Bronchial epithelial cell (primary cell): Measurements from ENCODE around the gene TMEM271. TPM values are rescaled to one million over a fixed set of nuclear protein-coding genes. Genes with fewer than 3 reads are reported as not detected.

Experiments used
- DNase-seq: peaks from one replicate; pipeline ENCODE4 v3.0.0-alpha.2; 2010; ENCODE audit warnings: low read depth
- FAIRE-seq: peaks from 2 replicates; lab custom pipeline; 2011; peaks lifted over from hg19 to GRCh38; lab: Jason Lieb, UNC
- H3K27me3 ChIP-seq: 2 replicates; pipeline ENCODE4 v1.5.1; 2011; ENCODE audit warnings: low read length; ENCODE audit not compliant: control insufficient read depth, insufficient read depth
- H3K36me3 ChIP-seq: 2 replicates; pipeline ENCODE4 v1.5.1; 2011; ENCODE audit warnings: low read length; ENCODE audit not compliant: control insufficient read depth, insufficient read depth
- H3K4me3 ChIP-seq: 2 replicates; pipeline ENCODE4 v1.5.1; 2011; ENCODE audit warnings: mild to moderate bottlenecking, low read depth, low read length, control low read depth
- total RNA-seq: library from RNA; depleted of rRNA; stranded (reverse); fragments of >200 nt; gene quantifications from 2 replicates; pipeline ENCODE4 v1.2.1, GENCODE V29; 2014
- TF ChIP-seq, protein P1 (sequence below): IDR thresholded peaks from 2 replicates; pipeline ENCODE4 v1.5.1; 2011; ENCODE audit warnings: mild to moderate bottlenecking, moderate library complexity, low read length, control low read depth, inconsistent platforms; ENCODE audit not compliant: insufficient read depth, severe bottlenecking

The TMEM271 gene
- total RNA-seq, 1 donor from 2014 or later: not detected

DNA sequence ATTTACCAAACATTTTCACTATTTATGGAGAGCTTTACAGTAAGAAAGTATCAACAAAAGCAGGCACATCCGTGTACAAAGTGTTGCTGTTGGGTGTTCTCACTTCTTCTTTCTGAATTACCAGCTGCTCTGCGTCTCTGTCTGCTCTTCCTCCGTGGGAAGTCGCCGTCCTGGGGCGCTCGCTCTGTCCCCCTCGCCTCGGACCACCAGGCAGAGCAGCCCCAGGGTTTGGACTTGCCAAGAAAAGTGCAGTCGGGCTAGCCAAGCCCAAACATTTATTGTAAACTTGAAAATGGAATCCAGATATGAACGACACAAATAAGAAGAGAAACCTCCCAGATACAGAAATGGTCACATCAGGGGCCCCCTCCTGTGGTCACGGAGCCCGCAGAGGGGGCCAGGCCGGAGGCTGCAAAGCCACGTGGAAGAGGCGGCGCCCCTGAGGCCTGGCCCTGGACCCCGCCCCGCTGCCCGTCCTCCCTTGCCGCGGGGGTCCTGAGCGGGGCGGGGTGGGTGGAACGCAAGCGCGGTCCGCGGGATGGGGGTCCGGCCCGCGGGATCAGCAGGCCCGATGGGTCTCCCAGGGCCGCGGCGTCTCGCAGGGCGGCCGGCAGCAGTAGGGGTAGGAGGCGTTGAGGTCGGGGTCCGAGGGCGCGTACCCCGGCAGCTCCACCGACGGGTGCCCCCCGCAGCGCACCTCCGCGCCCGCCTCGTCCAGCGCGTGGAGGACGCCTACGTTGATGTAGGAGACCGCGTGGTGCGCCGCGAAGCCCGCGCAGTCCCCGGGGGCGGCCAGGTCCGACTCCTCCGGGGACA lies 1.5 kb downstream of the TMEM271 start:
- DNase-seq: no peak
- Histone ChIP-seq H3K36me3 (no peaks in the 10 kb centered on the region), H3K4me3 (no peak overlapping the region), H3K27me3 (peaks cover 30% of the 10 kb centered on the region)
- no peak for FAIRE-seq
- TF ChIP-seq, protein P1, sequence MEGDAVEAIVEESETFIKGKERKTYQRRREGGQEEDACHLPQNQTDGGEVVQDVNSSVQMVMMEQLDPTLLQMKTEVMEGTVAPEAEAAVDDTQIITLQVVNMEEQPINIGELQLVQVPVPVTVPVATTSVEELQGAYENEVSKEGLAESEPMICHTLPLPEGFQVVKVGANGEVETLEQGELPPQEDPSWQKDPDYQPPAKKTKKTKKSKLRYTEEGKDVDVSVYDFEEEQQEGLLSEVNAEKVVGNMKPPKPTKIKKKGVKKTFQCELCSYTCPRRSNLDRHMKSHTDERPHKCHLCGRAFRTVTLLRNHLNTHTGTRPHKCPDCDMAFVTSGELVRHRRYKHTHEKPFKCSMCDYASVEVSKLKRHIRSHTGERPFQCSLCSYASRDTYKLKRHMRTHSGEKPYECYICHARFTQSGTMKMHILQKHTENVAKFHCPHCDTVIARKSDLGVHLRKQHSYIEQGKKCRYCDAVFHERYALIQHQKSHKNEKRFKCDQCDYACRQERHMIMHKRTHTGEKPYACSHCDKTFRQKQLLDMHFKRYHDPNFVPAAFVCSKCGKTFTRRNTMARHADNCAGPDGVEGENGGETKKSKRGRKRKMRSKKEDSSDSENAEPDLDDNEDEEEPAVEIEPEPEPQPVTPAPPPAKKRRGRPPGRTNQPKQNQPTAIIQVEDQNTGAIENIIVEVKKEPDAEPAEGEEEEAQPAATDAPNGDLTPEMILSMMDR: no peak

DNA sequence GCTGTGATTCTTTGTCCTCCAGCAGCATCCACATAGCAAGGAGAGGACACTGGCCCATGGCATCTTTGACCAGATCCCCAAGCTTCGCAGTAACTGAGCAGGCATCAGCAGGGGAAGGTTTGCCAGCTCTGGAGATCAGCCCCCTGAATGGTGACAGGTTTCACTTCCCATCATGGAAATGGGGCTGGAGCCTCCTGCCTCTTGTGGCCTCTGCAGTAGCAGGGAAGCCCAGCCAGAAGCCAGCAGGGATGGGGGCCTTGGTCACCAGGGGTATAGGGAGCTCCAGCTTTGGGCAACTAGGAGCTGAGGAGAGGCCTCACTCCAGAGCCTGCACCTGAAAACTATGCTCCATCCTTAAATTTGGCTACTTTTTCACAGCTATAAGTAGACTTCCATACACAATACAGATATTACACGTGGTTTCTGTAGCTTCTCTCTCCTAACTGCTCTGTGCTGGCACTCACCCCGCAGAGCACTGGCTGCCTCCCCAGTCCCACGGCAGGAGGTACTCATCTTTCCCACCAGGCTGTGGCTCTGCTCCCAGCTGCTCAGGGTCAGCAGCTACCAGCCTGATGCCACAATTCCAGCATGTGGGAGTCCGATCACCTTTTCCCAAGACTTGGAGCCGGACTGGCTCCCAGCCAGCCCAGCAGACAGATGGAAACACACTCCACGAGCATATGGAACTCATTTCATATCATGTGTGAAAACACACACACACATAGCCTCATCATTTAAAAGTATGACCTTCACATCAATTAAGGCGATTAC lies 2.8 kb downstream of the TMEM271 start:
- H3K36me3 ChIP-seq: no peaks in the 10 kb centered on the region
- TF ChIP-seq, protein P1: no peak
- FAIRE-seq (no peak), DNase-seq (no peak)
- H3K4me3 ChIP-seq: no peak overlapping the region
- peaks cover 19% of the 10 kb centered on the region for H3K27me3 ChIP-seq

DNA sequence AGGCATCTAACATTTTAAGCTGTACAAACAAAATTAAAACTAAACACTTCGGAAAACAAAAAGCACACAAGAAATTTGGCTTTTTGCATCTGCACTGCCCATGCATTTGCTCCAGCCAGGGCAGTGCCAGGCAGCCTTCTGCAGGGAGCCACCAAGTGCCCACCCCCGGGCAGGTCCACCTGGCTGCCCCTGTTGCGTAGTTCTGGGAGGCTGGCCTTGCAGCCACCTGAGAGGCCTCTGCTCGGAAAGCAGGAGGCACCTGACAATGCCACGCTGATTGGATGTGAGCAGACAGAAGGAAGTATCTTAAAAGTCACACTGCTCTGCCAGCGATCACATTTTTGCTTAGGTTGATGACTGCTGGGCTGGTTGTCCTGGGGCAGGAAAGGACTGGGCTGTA lies 3.5 kb downstream of the TMEM271 start:
- peaks cover 12% of the 10 kb centered on the region for H3K27me3 ChIP-seq
- H3K4me3 ChIP-seq: no peak overlapping the region
- DNase-seq (no peak), FAIRE-seq (no peak)
- no peaks in the 10 kb centered on the region for H3K36me3 ChIP-seq
- TF ChIP-seq, protein P1: no peak

- Histone ChIP-seq H3K27me3 (peaks cover 8% of the 10 kb centered on the region), H3K4me3 (no peak overlapping the region), H3K36me3 (no peaks in the 10 kb centered on the region)
- DNase-seq (no peak), FAIRE-seq (no peak)
- TF ChIP-seq, protein P1: no peak
Measured at GRCh38 chr4:571838-572572, 4.1 kb downstream of the TMEM271 start.

- Histone ChIP-seq H3K27me3 (peaks cover 7% of the 10 kb centered on the region), H3K4me3 (no peak overlapping the region), H3K36me3 (no peaks in the 10 kb centered on the region)
- DNase-seq (no peak), FAIRE-seq (no peak)
- TF ChIP-seq, protein P1: no peak
Measured at GRCh38 chr4:570754-571153, 5.3 kb downstream of the TMEM271 start.
